ENCODE data around the gene CUX1.

- TF ChIP-seq POLR2AphosphoS5 (IDR thresholded peaks at IDR 0.05; ENCODE audit: low read depth, low read length), result no peak
- no peak for TF ChIP-seq POLR2A (IDR thresholded peaks at IDR 0.05; ENCODE audit: low read depth, low read length)
Observed at GRCh38 chr7:101787864-101788263, 29.6 kb upstream of the CUX1 start.

All from GM12892 (cell line).